LNCAP (cell line): ENCODE measurements around the gene RPL3.

Experiments
- CTCF ChIP-seq: fragments of 450-650 bp; IDR thresholded peaks from 2 replicates; pipeline ENCODE4 v1.5.1; 2017; ENCODE audit warnings: mild to moderate bottlenecking

RPL3 gene

GRCh38 chr22:39300186-39300830 lies 19.1 kb downstream of the RPL3 start:
- no peak for TF ChIP-seq CTCF

DNA sequence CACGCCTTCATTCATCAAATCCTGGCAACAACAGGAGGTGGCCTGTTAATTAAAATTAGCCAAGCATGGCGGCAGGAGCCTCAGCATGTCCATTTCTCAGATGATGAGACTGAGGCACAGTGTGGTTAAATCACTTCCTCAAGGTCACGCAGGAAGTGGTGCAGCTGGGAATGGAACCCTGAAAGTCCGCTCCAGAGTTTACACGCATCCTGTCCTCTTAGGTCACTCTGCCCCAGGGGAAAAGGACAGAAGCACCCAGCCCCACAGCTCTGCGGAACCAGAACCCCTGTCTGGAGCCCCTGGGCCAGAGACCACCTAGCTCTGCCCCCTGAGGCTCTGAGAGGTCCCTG lies 19.6 kb downstream of the RPL3 start:
- TF ChIP-seq CTCF = no peak

DNA sequence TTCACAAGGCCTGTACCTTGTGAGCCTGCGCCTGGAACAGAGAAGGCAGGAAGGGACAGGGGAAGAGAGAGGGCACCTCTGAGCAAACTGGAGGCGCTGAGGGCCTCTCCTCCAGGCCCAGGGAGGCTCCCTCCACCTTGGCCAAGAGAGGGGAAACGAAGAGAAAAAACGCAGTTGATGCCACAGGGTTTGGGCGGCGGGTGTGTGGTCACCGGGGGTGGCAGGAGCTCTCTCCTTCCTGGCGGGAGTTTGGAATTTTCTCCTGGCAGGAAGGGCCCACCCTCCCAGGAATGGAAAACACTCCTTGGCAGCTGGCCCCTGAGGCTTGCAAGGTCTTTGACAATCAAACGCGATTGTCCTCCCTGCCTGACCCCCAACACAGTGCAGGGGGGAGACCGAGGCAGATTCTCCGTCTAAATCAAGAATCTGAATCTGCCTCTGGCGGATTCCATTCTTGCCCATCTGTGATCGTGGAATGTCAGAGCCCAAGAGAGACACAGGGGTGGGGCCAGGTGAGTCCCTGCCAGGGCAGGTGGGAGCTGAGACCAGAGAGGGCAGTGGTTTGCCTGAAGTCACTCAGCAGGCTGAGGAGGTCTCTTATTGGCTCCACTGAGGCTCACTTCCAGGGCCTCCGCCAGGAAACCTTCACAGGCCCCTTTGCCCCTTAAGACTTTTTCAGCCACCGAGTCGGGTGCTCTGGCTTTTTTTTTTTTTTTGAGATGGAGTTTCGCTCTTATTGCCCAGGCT lies 21.0 kb downstream of the RPL3 start:
- no peak for TF ChIP-seq CTCF

DNA sequence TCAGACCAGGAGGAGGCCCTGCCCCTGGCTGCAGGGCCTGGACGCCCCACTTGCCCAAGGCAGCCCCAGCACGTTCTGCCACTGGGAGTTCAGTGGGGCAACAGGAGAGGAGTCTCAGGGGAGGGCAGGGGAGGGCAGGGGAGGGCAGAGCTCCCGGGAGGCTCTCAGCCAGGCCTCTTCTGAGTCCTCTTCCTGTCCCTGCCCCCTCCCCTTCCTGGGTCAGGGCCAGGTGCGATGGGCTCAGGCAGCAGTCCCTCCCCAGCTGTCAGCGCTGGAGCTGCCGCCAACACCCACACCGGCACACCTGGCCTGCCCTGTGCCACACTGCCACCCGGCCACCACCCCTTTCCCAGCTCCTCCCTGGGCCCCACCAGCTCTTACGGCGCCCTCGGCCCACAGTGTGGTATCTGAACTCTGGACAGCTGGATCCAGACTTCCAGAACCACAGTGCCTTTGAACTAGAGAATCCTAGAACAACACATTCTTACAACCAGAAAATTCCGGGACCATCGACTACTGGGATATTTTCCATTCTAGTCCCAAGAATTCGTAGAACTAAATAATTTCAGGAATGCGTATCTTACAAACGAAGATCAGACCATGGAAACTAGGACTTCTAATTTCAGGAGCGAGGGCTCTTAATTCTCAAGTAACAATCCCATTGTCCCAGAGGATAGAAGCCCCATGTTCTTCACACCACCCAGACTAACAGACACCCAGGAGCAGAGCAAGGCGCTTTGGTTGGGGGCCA lies 21.8 kb downstream of the RPL3 start:
- no peak for TF ChIP-seq CTCF

DNA sequence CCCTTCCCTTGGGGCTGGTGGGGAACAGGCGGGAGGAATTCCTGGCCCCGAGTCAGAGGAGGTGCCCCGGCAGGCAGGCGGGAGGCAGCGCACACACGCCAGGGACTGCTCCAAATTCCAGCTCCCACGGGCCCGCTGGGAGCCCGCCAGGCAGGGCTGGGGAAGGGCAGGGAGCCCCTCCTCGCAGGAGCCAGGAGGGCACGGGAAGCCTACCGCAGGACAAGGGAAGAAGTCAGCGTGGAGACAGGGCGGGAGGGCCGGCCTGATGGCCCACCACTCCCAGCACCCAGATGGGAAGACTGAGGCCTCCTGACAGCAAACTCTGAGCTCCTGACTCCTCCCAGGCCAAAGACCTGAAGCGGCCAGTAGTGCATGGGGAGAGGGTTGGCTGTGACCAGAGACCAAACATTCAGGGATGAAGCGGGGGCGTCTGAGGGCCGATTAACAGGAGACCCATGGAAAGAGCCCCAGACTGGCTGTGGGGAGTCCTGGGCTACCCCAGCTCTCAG lies 22.4 kb downstream of the RPL3 start:
- TF ChIP-seq CTCF = no peak

GRCh38 chr22:39296535-39296934 lies 22.9 kb downstream of the RPL3 start:
- TF ChIP-seq CTCF = no peak

DNA sequence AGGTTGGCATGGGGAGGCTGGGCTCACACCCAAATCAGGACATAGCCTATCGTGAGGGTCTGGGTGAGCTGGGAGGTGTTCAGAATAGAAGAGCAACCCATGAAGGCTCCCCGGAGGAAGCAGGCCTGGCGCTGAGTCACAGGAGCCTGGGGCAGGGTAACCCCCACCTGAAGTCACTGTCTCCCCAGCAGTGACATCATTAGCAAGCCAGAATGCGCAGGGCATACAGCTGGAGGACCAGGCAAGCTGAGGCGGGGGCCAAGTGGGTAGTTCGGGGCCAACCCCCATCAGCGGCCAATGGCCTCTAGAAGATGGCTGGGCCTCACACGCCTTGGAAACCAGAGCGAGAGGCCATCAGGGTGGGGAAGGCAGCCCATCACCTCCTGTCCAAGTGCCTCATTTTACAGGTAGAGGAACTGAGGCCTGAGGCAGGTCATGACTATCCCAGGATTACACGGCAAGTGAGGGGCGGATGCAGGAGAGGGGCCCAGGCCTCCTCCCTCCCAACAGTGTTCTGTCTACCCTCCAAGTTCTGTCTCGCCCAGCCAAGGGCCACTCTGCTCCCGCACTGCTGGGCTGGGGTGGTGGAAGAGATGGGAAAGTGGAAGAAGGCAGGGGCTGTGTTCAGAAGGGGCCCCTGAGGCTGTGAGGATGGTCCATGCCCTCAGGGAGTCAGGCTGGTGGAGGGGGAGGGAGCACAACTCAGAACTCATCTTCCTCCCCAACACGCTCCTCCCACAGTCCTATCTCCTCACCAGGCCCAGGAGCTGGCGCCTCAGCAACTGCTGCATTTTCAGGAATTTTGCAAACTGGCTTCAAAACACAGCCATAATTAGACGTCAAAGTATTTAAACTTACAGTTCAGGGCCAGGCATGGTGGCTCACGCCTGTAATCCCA lies 24.6 kb downstream of the RPL3 start:
- TF ChIP-seq CTCF = no peak
